Measurements from ENCODE around the gene RBM44. TPM values are rescaled to one million over a fixed set of nuclear protein-coding genes. Genes with fewer than 3 reads are reported as not detected.

Gene RBM44
- total RNA-seq, 1 donor from 2014 or later: 0.33 TPM

GRCh38 chr2:237870754-237871651 is 72.4 kb downstream of the RBM44 start:
- no peak for DNase-seq (ENCODE audit: low read depth, low spot score)

DNA sequence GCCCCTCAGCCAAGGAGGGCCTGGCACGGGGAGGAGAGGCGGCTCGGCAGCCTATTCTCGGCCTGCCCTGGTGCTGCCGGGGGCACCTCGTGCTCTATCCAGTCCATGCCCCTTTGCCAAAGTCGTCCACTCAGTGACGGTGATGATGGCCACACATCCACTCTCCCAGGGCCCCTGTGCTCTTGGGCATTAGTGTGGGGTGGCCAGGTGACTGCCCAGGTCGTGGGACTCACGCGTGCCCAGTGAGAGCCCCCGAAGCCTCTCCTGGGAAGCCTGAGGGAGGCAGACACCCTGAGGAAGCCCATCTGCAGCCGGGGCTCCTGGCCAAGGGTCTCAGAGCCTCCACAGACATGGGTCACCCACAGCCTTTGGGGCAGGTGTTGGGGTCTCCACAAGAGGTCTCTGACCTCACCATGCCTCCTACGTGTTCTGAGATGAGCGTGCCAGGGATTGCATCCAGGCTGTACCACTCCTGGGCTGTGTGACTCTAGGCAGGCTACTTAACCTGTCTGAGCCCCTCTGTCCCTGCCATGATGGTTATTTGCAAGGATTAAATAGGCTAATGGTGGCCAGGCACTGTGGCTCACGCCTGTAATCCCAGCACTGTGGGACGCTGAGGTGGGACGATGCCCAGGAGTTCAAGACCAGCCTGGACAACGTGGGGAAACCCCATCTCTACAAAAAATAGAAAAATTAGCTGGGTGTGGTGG is 73.8 kb downstream of the RBM44 start:
- DNase-seq (ENCODE audit: low read depth, low spot score): no peak

GRCh38 chr2:237873421-237873831 is 74.8 kb downstream of the RBM44 start:
- no peak for DNase-seq (ENCODE audit: low read depth, low spot score)

- no peak for DNase-seq (ENCODE audit: low read depth, low spot score)
These were observed 75.4 kb downstream of the RBM44 start for GRCh38 chr2:237873897-237874551.

DNA sequence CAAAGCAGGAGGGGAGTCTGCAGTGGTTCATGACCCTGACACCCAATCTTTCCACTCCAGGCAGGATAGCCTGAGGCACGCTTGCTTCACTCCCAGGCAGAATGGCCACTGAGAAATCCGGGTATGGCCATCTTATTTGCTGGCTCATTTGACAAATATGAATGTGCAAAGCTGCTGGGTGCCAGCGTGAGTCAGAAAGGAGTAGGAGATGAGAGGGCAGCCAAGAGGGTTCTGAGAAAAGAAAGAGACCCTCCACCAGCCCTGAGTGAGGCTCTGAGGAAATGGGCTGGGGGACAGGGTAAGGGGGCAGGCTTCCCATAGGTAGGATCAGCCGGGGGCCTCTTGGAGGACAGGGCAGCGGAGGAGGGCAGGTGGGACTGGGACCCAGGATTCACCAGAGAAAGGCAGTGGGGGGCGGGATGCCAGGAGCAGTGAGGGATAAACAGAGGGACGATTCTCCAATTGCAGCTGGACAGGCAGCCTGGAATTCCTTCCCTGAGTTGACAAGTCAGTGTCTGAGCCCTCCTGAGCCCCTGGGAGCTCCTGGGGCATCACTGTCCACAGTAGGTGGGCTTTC is 76.1 kb downstream of the RBM44 start:
- no peak for DNase-seq (ENCODE audit: low read depth, low spot score)

DNA sequence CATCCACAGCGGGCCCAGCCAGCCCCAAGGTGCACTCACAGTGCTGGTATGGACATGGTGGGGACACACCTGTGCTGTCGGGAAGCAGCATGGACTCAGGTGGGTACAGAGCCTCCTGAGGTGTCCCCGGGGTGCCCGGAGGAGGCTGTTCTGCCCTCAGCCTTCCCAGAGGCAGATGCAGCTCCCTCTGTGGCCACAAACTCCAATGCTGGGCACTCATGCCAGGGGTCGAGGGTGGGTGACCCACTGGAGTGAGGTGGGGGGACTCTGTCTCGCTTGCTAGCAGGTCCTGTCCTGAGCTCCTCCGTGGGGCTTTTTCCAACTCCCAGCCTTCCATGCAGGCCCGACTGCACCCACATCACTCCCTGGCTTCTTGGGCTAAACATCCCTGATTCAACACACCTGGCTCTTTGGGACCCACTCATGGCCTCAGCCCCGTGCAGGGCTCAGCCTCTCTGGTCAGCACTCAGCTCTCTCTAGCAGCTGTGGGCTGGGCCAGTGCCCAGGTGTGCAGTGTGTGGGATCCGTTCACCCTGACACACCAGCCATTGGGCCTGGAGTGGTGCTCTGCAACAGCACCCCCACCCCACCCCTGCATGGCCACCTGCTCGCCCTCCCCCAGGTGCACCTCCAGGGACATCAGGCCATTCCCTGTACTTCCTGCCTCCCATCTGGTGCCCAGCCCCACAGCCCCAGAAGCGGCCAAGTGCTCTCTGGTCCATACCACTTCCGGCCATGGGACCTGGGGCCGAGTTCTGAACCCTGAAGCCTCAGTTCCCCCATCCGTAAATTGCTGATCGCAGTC is 76.9 kb downstream of the RBM44 start:
- no peak for DNase-seq (ENCODE audit: low read depth, low spot score)

DNA sequence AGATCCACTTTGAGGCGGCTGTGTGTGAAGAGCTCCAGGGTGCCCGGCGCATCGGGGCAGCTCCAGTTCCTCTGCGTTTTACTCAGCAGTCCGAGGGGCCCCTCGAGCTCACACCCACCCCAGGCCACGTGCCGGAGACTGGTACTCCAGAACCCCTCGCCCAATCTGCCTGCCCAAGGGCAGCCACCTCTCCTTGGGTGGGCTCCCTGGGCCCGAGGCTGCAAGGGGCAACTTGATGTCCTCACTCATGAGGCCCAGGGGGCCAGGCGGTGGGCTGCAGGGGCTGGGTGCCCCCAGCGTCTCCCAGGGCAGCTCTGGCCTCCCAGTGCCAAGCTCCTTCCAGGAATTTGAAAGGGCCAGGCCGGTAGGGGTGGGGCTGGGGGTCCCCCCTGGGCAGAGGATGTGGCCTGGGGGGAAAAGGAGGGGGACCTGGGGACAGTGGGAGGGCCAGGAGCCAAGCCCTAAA is 77.5 kb downstream of the RBM44 start:
- no peak for DNase-seq (ENCODE audit: low read depth, low spot score)

DNA sequence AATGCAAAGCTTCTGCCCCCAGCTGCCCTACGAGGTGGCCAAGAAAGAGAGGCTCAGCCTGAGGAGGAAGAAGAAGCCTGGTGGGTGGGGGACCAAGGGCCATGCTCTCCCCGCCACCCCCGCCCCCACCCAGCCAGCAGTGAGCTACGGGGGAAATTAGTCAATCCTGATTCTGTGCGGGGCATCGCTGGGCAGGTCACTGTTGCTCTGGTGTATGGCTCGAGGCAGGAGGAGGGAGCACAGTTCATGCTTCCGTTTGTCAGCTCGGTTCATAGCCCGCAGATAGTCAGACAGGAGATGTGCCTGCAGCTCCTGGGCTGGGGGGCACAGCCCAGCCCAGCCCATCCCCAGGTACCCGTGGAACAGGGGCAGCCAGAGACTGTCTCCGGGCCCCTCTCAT is 78.0 kb downstream of the RBM44 start:
- no peak for DNase-seq (ENCODE audit: low read depth, low spot score)

- DNase-seq (ENCODE audit: low read depth, low spot score): no peak
These were observed 78.4 kb downstream of the RBM44 start for GRCh38 chr2:237876951-237877491.

DNA sequence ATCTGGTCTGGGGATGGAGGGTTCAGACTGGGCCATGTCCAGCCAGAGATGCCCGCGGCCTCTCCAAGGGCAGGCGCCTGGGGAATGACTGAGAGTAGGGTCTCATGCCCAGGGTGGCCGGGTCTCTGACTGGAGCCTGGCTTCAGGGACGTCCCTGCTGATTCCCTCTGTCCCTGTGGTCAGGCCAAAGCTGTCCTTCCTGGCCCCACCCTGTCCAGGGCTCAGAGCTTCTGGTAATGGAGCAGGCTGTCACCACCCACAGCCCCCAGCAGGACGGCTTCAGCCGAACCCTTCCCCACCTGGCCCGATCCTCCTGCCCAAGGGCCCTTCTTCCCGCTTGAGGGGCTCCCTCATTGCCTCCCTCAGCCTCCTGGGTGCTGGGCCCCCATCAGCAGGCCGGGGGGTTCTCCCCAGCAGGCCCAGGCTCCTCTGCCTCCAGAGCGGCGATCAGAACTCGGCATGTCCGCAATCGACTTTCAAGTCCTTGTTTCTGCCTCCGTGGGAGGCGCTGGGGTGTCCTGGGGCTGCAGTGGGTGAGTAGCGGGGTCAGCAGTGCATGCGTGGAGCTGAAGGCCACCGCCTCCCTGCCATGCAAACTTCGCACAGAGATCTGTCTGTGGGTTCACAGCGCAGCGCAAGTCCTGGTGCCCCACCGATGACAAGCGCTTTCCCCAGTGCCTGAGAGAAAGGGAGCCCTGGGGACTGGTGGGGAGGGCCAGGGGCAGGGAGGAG is 79.2 kb downstream of the RBM44 start:
- no peak for DNase-seq (ENCODE audit: low read depth, low spot score)

- no peak for DNase-seq (ENCODE audit: low read depth, low spot score)
These were observed 79.9 kb downstream of the RBM44 start for GRCh38 chr2:237878321-237879057.

DNA sequence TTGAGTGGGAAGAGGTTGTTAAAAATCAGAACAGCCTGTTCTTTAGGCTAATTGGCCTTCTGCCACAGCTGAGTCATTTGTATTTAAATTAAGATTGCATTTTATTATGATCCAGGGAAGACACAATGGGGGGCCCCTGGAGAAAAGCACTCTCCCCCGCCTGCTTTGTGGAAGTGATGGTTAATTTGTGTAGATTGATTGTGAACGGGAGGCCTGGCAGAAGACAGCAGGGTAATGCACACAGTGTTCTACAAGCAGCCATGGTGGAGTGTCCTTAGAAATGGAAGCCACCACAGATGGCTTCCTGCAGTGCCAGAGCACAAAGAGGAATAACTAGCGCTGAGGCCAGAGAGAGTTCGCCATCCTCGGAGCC is 80.5 kb downstream of the RBM44 start:
- no peak for DNase-seq (ENCODE audit: low read depth, low spot score)

GRCh38 chr2:237879991-237880560 is 81.5 kb downstream of the RBM44 start:
- DNase-seq (ENCODE audit: low read depth, low spot score): no peak

- DNase-seq (ENCODE audit: low read depth, low spot score): no peak
These were observed 84.2 kb downstream of the RBM44 start for GRCh38 chr2:237882510-237883481.

DNA sequence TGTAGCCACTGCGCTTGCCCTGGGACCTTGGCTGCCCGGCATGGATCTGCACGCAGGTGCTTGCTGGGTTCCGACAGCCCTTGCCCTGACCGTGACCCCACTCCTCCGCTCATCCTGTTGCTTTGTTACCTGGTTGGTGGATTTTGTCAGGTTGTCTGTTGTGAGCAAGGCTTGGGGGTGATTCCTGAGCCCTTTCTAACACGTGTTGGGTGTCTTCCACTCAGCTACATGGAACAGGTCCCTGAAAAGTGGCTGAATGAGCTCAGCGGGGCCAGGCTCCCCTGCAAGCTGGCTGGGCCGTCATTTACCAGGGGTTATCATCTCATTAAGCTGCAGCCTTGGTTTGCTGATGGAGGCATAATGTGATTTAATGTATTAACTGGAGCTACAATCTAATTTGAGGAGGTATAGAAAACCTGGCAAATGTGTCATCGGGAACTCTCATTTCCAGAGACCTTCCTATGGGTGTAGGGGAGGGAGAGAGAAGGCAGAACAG is 85.4 kb downstream of the RBM44 start:
- DNase-seq (ENCODE audit: low read depth, low spot score): no peak

GRCh38 chr2:237884681-237885080 is 86.1 kb downstream of the RBM44 start:
- DNase-seq (ENCODE audit: low read depth, low spot score): no peak

DNA sequence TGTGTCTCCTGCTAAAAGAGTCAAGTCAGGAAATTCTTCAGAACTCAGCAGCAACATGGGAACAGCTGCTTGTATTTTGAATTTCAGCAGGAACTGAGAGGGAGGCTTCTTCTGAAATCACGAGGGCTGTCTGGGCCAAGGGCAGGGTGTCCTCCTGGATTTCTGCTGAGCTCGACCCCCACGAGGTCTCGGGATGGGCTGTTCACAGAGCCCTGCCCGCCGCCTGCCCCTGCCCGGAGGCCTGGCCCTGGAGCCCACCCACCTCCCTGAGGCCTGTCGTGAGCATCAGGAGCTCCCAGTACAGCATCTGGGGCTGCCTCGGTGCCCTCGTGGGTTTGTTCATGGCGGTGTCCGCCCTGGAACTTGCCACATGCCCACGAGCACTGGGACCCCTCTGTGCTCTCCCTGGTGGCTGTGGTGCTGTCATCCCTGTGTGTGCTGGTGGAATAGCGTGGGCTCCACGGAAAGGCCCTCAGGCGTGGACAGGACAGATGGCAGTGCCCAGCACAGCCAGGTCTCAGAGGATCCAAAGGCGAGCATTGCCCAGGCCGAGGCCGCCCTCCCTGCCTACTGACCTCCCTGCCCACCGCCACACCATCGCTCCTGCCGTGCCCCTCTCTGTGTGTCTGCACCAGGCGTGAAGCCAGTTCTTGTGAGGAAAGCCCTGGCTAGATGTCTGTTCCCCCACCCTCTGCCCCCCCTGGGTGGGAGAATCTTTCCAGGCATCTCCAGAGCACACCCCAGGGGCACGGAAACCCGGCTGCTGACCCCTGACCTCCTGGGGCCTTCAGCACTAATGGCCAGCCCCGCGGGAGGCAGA is 86.7 kb downstream of the RBM44 start:
- DNase-seq (ENCODE audit: low read depth, low spot score): no peak

All from pulmonary artery endothelial cell (primary cell).